ENCODE results near the gene POLR3GL.

POLR3GL gene

GRCh38 chr1:145951526-145951925 is 13.0 kb upstream of the POLR3GL start:
- no peak for DNase-seq

GRCh38 chr1:145952903-145953302 is 11.6 kb upstream of the POLR3GL start:
- no peak for DNase-seq

- no peak for DNase-seq
Measured at GRCh38 chr1:145953861-145954260, 10.6 kb upstream of the POLR3GL start.

- DNase-seq, result no peak
Measured at GRCh38 chr1:145955436-145955835, 9.1 kb upstream of the POLR3GL start.

- DNase-seq, result no peak
Measured at GRCh38 chr1:145956361-145956760, 8.1 kb upstream of the POLR3GL start.

GRCh38 chr1:145956781-145957442 is 7.6 kb upstream of the POLR3GL start:
- peak; percentile 19 for DNase-seq

- peak; percentile 94 for DNase-seq
Measured at GRCh38 chr1:145957443-145958319, 6.8 kb upstream of the POLR3GL start, which contains the start of gene LIX1L. TSS of gene LIX1L (minus strand) at chr1:145958017. CDS start at chr1:145957927, 90 bp downstream.

- no peak for DNase-seq
Measured at GRCh38 chr1:145958734-145959133, 5.8 kb upstream of the POLR3GL start.

- no peak for DNase-seq
Measured at GRCh38 chr1:145959333-145959732, 5.2 kb upstream of the POLR3GL start.

- DNase-seq, result no peak
Measured at GRCh38 chr1:145959957-145960467, 4.5 kb upstream of the POLR3GL start.

GRCh38 chr1:145960468-145961108 is 3.9 kb upstream of the POLR3GL start:
- DNase-seq, result peak; percentile 39

GRCh38 chr1:145961109-145961424 is 3.4 kb upstream of the POLR3GL start:
- DNase-seq, result no peak

- peak; percentile 24 for DNase-seq
Measured at GRCh38 chr1:145961425-145962156, 2.9 kb upstream of the POLR3GL start.

GRCh38 chr1:145962157-145963102 is 2.1 kb upstream of the POLR3GL start:
- peak; percentile 17 for DNase-seq

GRCh38 chr1:145963265-145964019 is 1.0 kb upstream of the POLR3GL start:
- no peak for DNase-seq

GRCh38 chr1:145965119-145965744 is 742 bp downstream of the POLR3GL start:
- DNase-seq, result no peak

- no peak for DNase-seq
Measured at GRCh38 chr1:145967288-145967687, 2.8 kb downstream of the POLR3GL start.

- DNase-seq, result no peak
Measured at GRCh38 chr1:145972580-145972979, 8.1 kb downstream of the POLR3GL start.

- DNase-seq, result no peak
Measured at GRCh38 chr1:145974721-145975120, 10.2 kb downstream of the POLR3GL start.

- no peak for DNase-seq
Measured at GRCh38 chr1:145975216-145975615, 10.7 kb downstream of the POLR3GL start.

Measured in central memory CD4-positive, alpha-beta T cell (primary cell).